ENCODE measurements around the gene GIPR. TPM values are rescaled to one million over a fixed set of nuclear protein-coding genes. Genes with fewer than 3 reads are reported as not detected.

Gene GIPR
- total and polyA plus RNA-seq, 2 of the 13 experiments (the other 11 are each of a cell fraction or from before 2014, with no cell fraction given): 0.15 to 1.2 TPM

DNA sequence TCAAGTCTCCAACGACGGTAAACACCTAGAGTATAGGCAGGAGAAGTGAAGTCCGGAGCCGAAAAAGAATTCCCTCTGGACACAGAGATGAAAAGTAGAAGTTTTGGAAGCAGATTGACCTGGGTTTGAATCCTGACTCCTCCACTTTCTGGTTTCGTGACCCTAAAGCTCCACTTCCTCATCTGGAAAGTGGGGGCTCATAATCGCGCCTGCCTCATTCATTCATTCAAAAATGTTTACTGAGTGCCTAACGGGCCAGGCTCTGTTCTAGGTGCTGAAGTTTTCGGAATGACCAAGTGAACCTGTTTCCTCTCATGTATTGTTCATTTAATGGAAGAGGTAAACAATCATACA, 21.7 kb upstream of the GIPR start:
- POLR2A ChIA-PET: no interaction called here
- H4K20me1 ChIP-seq (ENCODE audit: insufficient read depth, low read length): no peaks in the 10 kb centered on the region
- H3K27ac ChIP-seq (ENCODE audit: extremely low read length, insufficient read depth, low read length): no peak overlapping the region

DNA sequence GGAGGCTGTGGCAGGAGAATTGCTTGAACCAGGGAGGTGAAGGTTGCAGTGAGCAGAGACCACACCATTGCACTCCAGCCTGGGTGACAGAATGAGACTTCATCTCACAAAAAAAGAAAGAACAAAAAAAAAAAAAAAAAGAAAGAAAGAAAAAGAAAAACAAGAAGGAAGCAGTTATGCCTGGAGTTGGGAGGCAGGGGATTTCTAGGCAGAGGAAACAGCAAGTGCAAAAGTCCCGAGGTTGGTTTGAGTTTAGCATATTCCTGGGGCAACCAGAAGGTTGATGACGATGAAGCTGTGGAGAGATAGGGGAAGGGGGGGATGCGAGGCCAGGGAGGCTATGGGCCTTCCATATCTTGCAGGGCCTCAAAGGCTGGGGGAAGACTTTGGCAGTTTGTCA, 17.3 kb upstream of the GIPR start:
- ChIA-PET POLR2A (interaction anchor here (1.8 kb wide), 1 partner anchor 9 kb away, joined by 4 read pairs; no protein-coding TSS in a partner anchor), CTCF (ENCODE audit: low intra/inter-chr PET ratio, low total read pairs) (no interaction called here)
- Histone ChIP-seq H3K4me2 (ENCODE audit: low read depth, low read length) (no peak overlapping the region), H3K27me3 (ENCODE audit: control insufficient read depth in 1 of 2, insufficient read depth in 2 of 2, low read length in 2 of 2) (peaks cover 0 to 3% of the 10 kb centered on the region in 2 experiments; a peak in 1 of 5 replicates), H3K9me3 (ENCODE audit: low read length) (no peaks in the 10 kb centered on the region), H3K36me3 (replicated peaks in 1 of 2; ENCODE audit: control insufficient read depth in 1 of 2, insufficient read depth in 2 of 2, low read length in 2 of 2) (no peaks in the 10 kb centered on the region), H4K20me1 (ENCODE audit: insufficient read depth, low read length) (no peaks in the 10 kb centered on the region), H3K79me2 (ENCODE audit: insufficient read depth, low read length) (no peaks in the 10 kb centered on the region), H2AFZ (ENCODE audit: low read length) (no peak overlapping the region), H3K27ac (ENCODE audit: extremely low read length, insufficient read depth, low read length) (no peak overlapping the region), H3K9ac (ENCODE audit: insufficient read depth, low read depth, low read length) (no peak overlapping the region), H3K4me1 (ENCODE audit: insufficient read depth, low read length) (peaks cover 9% of the 10 kb centered on the region), H3K4me3 (replicated peaks in 1 of 3; ENCODE audit: insufficient read depth in 1 of 3, low read depth in 2 of 3, low read length in 3 of 3) (no peak overlapping the region)
- FAIRE-seq: no peak
- 25% methylated on average over 3 of the region's 3 CpGs for WGBS (ENCODE audit: low lambda C conversion rate)
- intact Hi-C loops (cut with micrococcal nuclease; ENCODE audit: unreplicated experiment) (no loop called here), in situ Hi-C loops (cut with HindIII; ENCODE audit: extremely low pct_ligation_motif_present, low pct_unique_long_range_greater_than_20kb) (no loop called here)
- ATAC-seq: no peak
- DNase-seq (ENCODE audit: low spot score): no peak
- no TSS peak for BruUV-seq (replicated peaks)
- TF ChIP-seq MXI1 (IDR thresholded peaks at IDR 0.05; ENCODE audit: borderline replicate concordance, low read depth, low read length) (no peak), ZNF343 (CRISPR knock-in tag; IDR thresholded peaks at IDR 0.05) (no peak), MXD4 (CRISPR knock-in tag; IDR thresholded peaks at IDR 0.05) (no peak), PITX1 (CRISPR knock-in tag; IDR thresholded peaks at IDR 0.05) (no peak), IKZF4 (CRISPR knock-in tag; IDR thresholded peaks at IDR 0.05; ENCODE audit: borderline replicate concordance, low read depth, not compliant biosample characterization) (no peak), ZNF207 (IDR thresholded peaks at IDR 0.05; ENCODE audit: borderline replicate concordance) (no peak), ZNF563 (CRISPR knock-in tag; IDR thresholded peaks at IDR 0.05) (no peak)
- TF ChIP-seq, protein P1, sequence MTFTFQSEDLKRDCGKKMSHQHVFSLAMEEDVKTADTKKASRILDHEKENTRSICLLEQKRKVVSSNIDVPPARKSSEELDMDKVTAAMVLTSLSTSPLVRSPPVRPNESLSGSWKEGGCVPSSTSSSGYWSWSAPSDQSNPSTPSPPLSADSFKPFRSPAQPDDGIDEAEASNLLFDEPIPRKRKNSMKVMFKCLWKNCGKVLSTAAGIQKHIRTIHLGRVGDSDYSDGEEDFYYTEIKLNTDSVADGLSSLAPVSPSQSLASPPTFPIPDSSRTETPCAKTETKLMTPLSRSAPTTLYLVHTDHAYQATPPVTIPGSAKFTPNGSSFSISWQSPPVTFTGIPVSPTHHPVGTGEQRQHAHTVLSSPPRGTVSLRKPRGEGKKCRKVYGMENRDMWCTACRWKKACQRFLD (CRISPR knock-in tag; IDR thresholded peaks at IDR 0.05; ENCODE audit: borderline replicate concordance): no peak

More for the DNA sequence above, 21.7 kb upstream of the GIPR start:
- Histone ChIP-seq H3K36me3 (replicated peaks in 1 of 2; ENCODE audit: control insufficient read depth in 1 of 2, insufficient read depth in 2 of 2, low read length in 2 of 2) (no peaks in the 10 kb centered on the region), H3K27me3 (ENCODE audit: control insufficient read depth in 1 of 2, insufficient read depth in 2 of 2, low read length in 2 of 2) (peaks cover 0 to 11% of the 10 kb centered on the region in 2 experiments; a peak in 2 of 5 replicates), H3K79me2 (ENCODE audit: insufficient read depth, low read length) (no peaks in the 10 kb centered on the region), H3K4me1 (ENCODE audit: insufficient read depth, low read length) (peaks cover 40% of the 10 kb centered on the region), H2AFZ (ENCODE audit: low read length) (no peak overlapping the region), H3K9ac (ENCODE audit: insufficient read depth, low read depth, low read length) (no peak overlapping the region), H3K9me3 (ENCODE audit: low read length) (no peaks in the 10 kb centered on the region), H3K4me3 (replicated peaks in 1 of 3; ENCODE audit: insufficient read depth in 1 of 3, low read depth in 2 of 3, low read length in 3 of 3) (no peak overlapping the region), H3K4me2 (ENCODE audit: low read depth, low read length) (peak overlapping the region; percentile 56)
- CTCF ChIA-PET (ENCODE audit: low intra/inter-chr PET ratio, low total read pairs): no interaction called here
- in situ Hi-C loops (cut with HindIII; ENCODE audit: extremely low pct_ligation_motif_present, low pct_unique_long_range_greater_than_20kb) (no loop called here), intact Hi-C loops (cut with micrococcal nuclease; ENCODE audit: unreplicated experiment) (loop anchor here (1.0 kb wide), 1 partner anchor 56 kb away; no protein-coding TSS in a partner anchor)
- BruUV-seq (replicated peaks): no TSS peak
- 25% methylated on average over 8 of the region's 9 CpGs for WGBS (ENCODE audit: low lambda C conversion rate)
- no peak for FAIRE-seq
- no peak for DNase-seq (ENCODE audit: low spot score)
- no peak for ATAC-seq
- TF ChIP-seq ZNF24 (IDR thresholded peaks at IDR 0.05) (peak; percentile 35; the same call in 1 of the 2 replicates), SKI (IDR thresholded peaks at IDR 0.05; ENCODE audit: partially characterized antibody) (no peak)
- TF ChIP-seq, protein P2, sequence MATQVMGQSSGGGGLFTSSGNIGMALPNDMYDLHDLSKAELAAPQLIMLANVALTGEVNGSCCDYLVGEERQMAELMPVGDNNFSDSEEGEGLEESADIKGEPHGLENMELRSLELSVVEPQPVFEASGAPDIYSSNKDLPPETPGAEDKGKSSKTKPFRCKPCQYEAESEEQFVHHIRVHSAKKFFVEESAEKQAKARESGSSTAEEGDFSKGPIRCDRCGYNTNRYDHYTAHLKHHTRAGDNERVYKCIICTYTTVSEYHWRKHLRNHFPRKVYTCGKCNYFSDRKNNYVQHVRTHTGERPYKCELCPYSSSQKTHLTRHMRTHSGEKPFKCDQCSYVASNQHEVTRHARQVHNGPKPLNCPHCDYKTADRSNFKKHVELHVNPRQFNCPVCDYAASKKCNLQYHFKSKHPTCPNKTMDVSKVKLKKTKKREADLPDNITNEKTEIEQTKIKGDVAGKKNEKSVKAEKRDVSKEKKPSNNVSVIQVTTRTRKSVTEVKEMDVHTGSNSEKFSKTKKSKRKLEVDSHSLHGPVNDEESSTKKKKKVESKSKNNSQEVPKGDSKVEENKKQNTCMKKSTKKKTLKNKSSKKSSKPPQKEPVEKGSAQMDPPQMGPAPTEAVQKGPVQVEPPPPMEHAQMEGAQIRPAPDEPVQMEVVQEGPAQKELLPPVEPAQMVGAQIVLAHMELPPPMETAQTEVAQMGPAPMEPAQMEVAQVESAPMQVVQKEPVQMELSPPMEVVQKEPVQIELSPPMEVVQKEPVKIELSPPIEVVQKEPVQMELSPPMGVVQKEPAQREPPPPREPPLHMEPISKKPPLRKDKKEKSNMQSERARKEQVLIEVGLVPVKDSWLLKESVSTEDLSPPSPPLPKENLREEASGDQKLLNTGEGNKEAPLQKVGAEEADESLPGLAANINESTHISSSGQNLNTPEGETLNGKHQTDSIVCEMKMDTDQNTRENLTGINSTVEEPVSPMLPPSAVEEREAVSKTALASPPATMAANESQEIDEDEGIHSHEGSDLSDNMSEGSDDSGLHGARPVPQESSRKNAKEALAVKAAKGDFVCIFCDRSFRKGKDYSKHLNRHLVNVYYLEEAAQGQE (IDR thresholded peaks at IDR 0.05; ENCODE audit: borderline replicate concordance in 1 of 2, low read depth in 1 of 2, low read length in 2 of 2): peak in 1 of 2 experiments; percentile 73; a peak in 2 of 4 replicates
